ENCODE results near the gene MAP7D3. TPM values are rescaled to one million over a fixed set of nuclear protein-coding genes. Genes with fewer than 3 reads are reported as not detected.
A peak's percentile ranks its signal among the peaks of the same experiment; 100 is the strongest.

MAP7D3 gene
- total RNA-seq, 2 experiments from 2014 or later, result 12.2 to 13.3 TPM

DNA sequence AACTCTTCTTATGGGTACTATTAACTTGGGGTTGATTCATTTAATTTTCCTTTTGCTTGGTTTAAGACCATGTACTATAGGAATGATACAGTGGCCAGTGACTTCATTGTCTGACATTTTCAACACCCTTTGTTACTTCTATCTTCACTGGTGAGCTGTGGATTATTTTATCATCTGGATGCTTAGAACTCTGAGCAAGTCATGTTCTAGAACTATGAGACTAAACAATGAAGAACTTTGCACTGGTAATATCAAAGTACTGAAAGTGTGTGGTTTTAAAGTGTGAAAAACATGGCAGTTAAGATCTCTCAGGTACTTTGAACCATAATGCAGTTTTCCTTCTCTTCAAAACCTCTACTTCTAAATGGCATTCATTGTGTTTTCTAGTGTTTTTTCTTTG lies 47.8 kb downstream of the MAP7D3 start:
- no peak for DNase-seq
- ChIA-PET CTCF (interaction anchor here (1.1 to 8.8 kb wide), 6 partner anchors 15 to 175 kb away, joined by 3 to 46 read pairs (median 6); no protein-coding TSS in a partner anchor), POLR2A (no interaction called here)
- ATAC-seq, result peak; percentile 55
- peaks cover 27% of the 10 kb centered on the region for H3K4me1 Mint-ChIP-seq (ENCODE audit: low read depth)
- no peaks in the 10 kb centered on the region for H3K36me3 Mint-ChIP-seq (ENCODE audit: low read depth)
- H3K4me3 Mint-ChIP-seq, result no peak overlapping the region
- H3K9me3 Mint-ChIP-seq (ENCODE audit: insufficient read depth), result no peaks in the 10 kb centered on the region
- no peaks in the 10 kb centered on the region for H3K27me3 Mint-ChIP-seq (ENCODE audit: low read depth)
- peak overlapping the region; percentile 27 for H3K27ac Mint-ChIP-seq

DNA sequence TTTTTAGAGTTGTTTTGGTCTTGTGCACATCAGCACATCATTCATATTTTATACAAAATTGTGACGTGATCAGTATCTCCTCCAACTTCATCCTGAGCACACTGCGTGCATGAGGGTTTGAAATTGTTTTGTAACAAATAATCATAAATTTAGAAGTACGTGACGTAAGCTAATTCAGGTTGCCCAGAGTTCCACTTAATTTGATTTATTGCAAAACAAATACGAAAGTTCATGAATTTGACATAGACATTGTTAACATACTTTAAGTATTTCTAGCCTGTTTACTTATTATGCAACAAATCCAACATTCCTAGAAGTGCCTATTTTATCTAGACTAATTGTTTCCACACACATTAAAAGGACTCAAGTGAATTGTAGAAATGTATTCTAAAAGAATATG lies 48.3 kb downstream of the MAP7D3 start:
- Mint-ChIP-seq H3K4me1 (ENCODE audit: low read depth) (peaks cover 27% of the 10 kb centered on the region), H3K4me3 (no peak overlapping the region), H3K27me3 (ENCODE audit: low read depth) (no peaks in the 10 kb centered on the region), H3K36me3 (ENCODE audit: low read depth) (no peaks in the 10 kb centered on the region), H3K27ac (no peak overlapping the region), H3K9me3 (ENCODE audit: insufficient read depth) (no peaks in the 10 kb centered on the region)
- DNase-seq, result no peak
- no peak for ATAC-seq
- CTCF ChIA-PET, result interaction anchor here (1.4 to 8.8 kb wide), 5 partner anchors 14 to 175 kb away, joined by 3 to 46 read pairs (median 7); no protein-coding TSS in a partner anchor
- POLR2A ChIA-PET, result no interaction called here

DNA sequence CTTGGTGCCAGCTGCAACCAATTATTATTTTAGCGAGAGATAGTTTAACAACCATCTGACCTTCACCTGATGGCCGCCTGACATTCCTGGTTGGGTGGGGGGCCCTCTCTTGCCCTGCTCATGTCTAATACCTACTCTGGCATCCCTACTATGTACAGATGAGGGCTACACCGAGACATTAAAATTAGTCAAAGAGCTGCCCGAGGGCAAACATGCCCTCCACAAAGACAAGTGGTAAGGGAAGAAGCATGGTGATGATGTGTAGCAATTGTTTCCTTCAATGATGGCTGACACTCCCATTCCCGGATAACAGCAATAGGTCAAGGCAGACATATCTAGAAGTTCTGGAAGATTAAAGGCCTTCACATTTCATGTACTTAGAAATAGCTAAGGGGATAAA lies 49.6 kb downstream of the MAP7D3 start:
- POLR2A ChIA-PET, result no interaction called here
- Mint-ChIP-seq H3K9me3 (ENCODE audit: insufficient read depth) (no peaks in the 10 kb centered on the region), H3K27me3 (ENCODE audit: low read depth) (no peaks in the 10 kb centered on the region), H3K27ac (no peak overlapping the region), H3K4me3 (no peak overlapping the region), H3K4me1 (ENCODE audit: low read depth) (peaks cover 27% of the 10 kb centered on the region), H3K36me3 (ENCODE audit: low read depth) (no peaks in the 10 kb centered on the region)
- CTCF ChIA-PET, result interaction anchor here (2.4 to 8.8 kb wide), 2 partner anchors 36 to 173 kb away, joined by 13 to 46 read pairs; no protein-coding TSS in a partner anchor
- no peak for DNase-seq
- ATAC-seq, result no peak

DNA sequence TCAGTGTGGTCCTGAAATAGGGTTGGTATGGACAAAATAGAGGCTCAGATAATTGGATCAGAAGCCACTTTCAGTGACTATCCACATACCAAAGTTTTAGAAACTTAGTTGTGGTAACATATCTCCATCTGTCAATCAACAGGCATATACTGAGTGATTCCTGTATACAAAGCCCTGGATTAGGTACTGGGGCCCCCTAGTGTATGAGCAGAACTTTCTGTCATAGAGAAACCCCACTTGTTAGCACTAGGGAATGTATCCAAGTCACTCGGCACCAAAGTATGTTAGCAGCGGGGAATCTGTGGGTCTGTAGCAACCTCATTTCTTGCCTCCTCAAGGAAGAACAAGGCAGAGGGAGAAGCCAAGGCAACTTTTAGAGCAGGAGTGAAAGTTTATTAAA lies 50.7 kb downstream of the MAP7D3 start:
- H3K4me3 Mint-ChIP-seq, result no peak overlapping the region
- ATAC-seq (peak; percentile 62), DNase-seq (peak; percentile 42)
- no peaks in the 10 kb centered on the region for H3K27me3 Mint-ChIP-seq (ENCODE audit: low read depth)
- ChIA-PET CTCF (interaction anchor here (1.0 to 8.8 kb wide), 3 partner anchors 37 to 172 kb away, joined by 4 to 46 read pairs (median 7); no protein-coding TSS in a partner anchor), POLR2A (no interaction called here)
- H3K4me1 Mint-ChIP-seq (ENCODE audit: low read depth), result peaks cover 36% of the 10 kb centered on the region
- H3K9me3 Mint-ChIP-seq (ENCODE audit: insufficient read depth), result no peaks in the 10 kb centered on the region
- H3K27ac Mint-ChIP-seq, result no peak overlapping the region
- peaks cover 2% of the 10 kb centered on the region for H3K36me3 Mint-ChIP-seq (ENCODE audit: low read depth)

DNA sequence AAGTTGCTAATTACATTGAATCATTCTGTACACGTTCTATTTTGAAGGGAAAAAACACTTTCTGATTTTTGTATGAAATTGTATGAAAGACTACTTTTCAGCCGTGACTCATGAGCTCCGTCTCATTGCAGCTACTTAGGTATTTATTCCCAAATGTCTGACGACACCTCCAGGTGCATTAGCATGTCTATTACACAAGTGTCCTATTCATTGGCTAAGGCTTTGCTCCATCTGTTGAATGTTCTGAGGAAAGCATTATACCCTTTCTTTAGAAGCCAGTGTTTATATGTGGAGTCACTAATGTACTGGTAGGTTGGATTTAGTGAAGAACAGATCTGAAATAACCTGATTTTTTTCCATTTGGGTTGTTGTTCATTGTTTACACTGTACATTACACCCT lies 51.8 kb downstream of the MAP7D3 start:
- ChIA-PET POLR2A (no interaction called here), CTCF (interaction anchor here (1.0 to 8.8 kb wide), 3 partner anchors 36 to 171 kb away, joined by 4 to 46 read pairs (median 7); no protein-coding TSS in a partner anchor)
- Mint-ChIP-seq H3K4me3 (no peak overlapping the region), H3K27ac (no peak overlapping the region), H3K36me3 (ENCODE audit: low read depth) (peaks cover 2% of the 10 kb centered on the region), H3K9me3 (ENCODE audit: insufficient read depth) (no peaks in the 10 kb centered on the region), H3K4me1 (ENCODE audit: low read depth) (peaks cover 28% of the 10 kb centered on the region), H3K27me3 (ENCODE audit: low read depth) (no peaks in the 10 kb centered on the region)
- no peak for ATAC-seq
- DNase-seq, result no peak

DNA sequence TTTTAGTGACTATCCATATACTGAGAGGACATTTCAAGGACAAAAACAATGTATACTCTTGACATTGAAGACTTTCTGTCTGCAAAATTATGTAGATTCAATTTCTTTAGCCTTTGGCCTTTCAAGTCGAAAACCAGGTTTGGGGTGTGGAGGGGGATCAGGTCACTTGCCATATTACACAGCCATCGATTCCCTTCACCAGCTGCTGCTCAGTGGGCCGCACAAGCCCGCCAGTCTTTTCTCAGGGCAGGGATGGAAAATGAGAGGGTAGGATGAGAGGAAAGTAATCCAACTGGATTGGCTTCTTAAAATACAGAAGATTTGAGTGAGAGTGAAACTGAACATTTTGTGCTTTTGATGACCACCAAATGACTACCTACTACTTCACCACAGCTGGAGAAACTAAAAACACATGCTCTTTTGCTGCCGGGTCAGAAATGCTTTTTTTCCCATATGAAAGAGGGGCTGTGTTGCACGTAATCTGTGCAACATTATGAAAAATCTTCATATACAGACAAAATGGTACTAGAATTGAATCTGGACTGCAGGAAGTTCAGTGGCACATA lies 52.4 kb downstream of the MAP7D3 start:
- H3K9me3 Mint-ChIP-seq (ENCODE audit: insufficient read depth), result no peaks in the 10 kb centered on the region

DNA sequence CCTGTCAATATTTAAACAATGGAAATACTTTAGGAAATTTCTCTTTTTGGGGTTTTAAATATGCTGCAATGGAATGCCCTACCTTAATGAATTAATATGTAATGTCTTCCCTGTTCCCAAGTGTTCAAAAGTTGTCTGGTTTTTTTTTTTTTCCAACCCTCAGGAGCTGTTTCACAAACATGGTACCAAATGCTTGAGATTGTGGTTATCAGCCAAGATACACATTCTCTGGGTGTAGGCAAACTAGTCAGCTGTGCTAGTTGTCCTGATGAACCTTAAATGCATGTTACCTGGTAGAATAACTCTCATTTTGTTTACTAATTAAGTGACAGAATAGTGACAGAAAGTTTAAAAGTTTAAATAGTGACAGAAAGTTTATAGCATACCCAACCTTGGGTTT lies 53.2 kb downstream of the MAP7D3 start:
- POLR2A ChIA-PET, result no interaction called here
- H3K36me3 Mint-ChIP-seq (ENCODE audit: low read depth), result peaks cover 5% of the 10 kb centered on the region
- H3K27me3 Mint-ChIP-seq (ENCODE audit: low read depth), result no peaks in the 10 kb centered on the region
- peaks cover 28% of the 10 kb centered on the region for H3K4me1 Mint-ChIP-seq (ENCODE audit: low read depth)
- CTCF ChIA-PET, result interaction anchor here (0.7 to 8.8 kb wide), 3 partner anchors 11 to 170 kb away, joined by 3 to 46 read pairs (median 7); no protein-coding TSS in a partner anchor
- ATAC-seq (no peak), DNase-seq (no peak)
- H3K9me3 Mint-ChIP-seq (ENCODE audit: insufficient read depth), result no peaks in the 10 kb centered on the region
- H3K27ac Mint-ChIP-seq, result no peak overlapping the region
- no peak overlapping the region for H3K4me3 Mint-ChIP-seq

More for the DNA sequence above, 52.4 kb downstream of the MAP7D3 start:
- POLR2A ChIA-PET, result no interaction called here
- DNase-seq (no peak), ATAC-seq (no peak)
- Mint-ChIP-seq H3K4me1 (ENCODE audit: low read depth) (peaks cover 28% of the 10 kb centered on the region), H3K4me3 (no peak overlapping the region), H3K36me3 (ENCODE audit: low read depth) (peaks cover 2% of the 10 kb centered on the region), H3K27ac (no peak overlapping the region), H3K27me3 (ENCODE audit: low read depth) (no peaks in the 10 kb centered on the region)
- CTCF ChIA-PET, result interaction anchor here (0.6 to 8.8 kb wide), 3 partner anchors 35 to 268 kb away, joined by 3 to 46 read pairs (median 7); no protein-coding TSS in a partner anchor

DNA sequence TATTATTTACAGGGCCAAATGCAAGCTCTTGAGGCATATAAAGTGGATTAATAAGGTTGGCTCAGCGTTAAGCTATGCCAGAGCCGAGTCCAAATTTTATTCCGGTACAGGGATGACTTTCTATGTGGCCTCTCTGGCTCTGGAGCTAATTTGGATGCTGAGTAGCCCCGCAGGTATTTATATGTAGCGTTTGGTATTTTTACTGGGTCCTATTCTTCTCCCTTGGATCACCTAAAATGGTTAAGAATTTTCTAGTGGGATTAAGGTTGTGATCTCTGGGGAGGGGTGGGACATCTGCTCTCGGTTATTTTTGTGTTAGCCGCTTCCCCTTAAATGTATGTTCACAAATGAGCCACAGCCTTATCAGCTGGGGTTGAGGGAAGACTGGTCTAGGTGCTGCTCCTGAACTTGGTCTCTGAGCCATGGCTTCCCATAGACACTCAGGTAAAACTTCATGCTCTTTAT lies 54.5 kb downstream of the MAP7D3 start:
- no peak overlapping the region for H3K4me3 Mint-ChIP-seq
- ATAC-seq, result no peak
- no peaks in the 10 kb centered on the region for H3K9me3 Mint-ChIP-seq (ENCODE audit: insufficient read depth)
- no peak for DNase-seq
- CTCF ChIA-PET, result interaction anchor here (1.8 kb wide), 1 partner anchor 13 kb away, joined by 7 read pairs; no protein-coding TSS in a partner anchor
- POLR2A ChIA-PET, result no interaction called here
- H3K4me1 Mint-ChIP-seq (ENCODE audit: low read depth), result peaks cover 37% of the 10 kb centered on the region
- H3K27ac Mint-ChIP-seq, result no peak overlapping the region
- H3K36me3 Mint-ChIP-seq (ENCODE audit: low read depth), result peaks cover 5% of the 10 kb centered on the region
- H3K27me3 Mint-ChIP-seq (ENCODE audit: low read depth), result no peaks in the 10 kb centered on the region

DNA sequence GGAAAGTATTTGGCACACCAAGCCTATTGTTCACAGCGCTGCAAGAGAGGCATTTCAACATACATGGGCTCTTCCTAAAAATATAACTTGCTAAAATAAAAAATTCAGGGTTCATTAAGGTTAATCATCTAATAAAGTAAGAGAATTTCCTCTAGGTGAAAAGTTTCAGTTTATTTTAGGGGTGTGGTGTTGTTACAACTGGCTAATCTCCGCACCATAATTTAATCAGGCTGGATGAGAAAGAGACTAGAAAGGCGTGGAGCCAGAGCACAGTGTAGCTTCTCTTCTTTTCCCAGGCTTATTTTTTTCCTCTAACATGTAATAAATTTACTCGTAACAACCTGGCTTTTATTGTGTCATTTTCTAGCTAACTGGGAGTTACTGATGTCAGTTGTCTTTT lies 56.0 kb downstream of the MAP7D3 start:
- CTCF ChIA-PET, result interaction anchor here (0.7 to 1.0 kb wide), 2 partner anchors 14 to 167 kb away, joined by 3 read pairs; no protein-coding TSS in a partner anchor
- Mint-ChIP-seq H3K27ac (no peak overlapping the region), H3K27me3 (ENCODE audit: low read depth) (no peaks in the 10 kb centered on the region), H3K4me3 (no peak overlapping the region), H3K4me1 (ENCODE audit: low read depth) (peaks cover 41% of the 10 kb centered on the region), H3K36me3 (ENCODE audit: low read depth) (peaks cover 7% of the 10 kb centered on the region), H3K9me3 (ENCODE audit: insufficient read depth) (no peaks in the 10 kb centered on the region)
- ATAC-seq, result no peak
- no peak for DNase-seq
- POLR2A ChIA-PET, result no interaction called here

DNA sequence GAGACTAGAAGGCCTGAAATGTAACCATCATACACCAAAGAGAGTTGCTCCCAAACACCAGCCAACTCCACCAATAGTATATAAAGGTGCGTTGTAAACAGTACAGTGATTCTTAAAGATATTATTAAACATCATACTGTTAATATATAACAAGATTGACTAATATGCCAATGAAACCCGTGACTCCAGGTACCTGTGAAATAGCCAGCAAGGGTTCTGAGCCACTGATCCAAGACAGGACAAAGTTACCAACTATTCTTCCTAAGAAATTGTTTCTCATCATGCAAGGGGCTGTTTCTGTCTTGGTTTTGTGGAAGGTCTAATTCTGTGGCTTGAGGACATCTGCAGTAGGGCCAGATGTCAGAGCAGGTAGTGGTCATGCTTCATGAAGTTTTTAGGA lies 56.7 kb downstream of the MAP7D3 start:
- Mint-ChIP-seq H3K4me3 (no peak overlapping the region), H3K9me3 (ENCODE audit: insufficient read depth) (no peaks in the 10 kb centered on the region), H3K4me1 (ENCODE audit: low read depth) (peaks cover 41% of the 10 kb centered on the region), H3K27me3 (ENCODE audit: low read depth) (no peaks in the 10 kb centered on the region), H3K36me3 (ENCODE audit: low read depth) (peaks cover 7% of the 10 kb centered on the region), H3K27ac (no peak overlapping the region)
- no peak for DNase-seq
- ChIA-PET CTCF (interaction anchor here (0.7 kb wide), 1 partner anchor 166 kb away, joined by 3 read pairs; no protein-coding TSS in a partner anchor), POLR2A (no interaction called here)
- ATAC-seq, result no peak

DNA sequence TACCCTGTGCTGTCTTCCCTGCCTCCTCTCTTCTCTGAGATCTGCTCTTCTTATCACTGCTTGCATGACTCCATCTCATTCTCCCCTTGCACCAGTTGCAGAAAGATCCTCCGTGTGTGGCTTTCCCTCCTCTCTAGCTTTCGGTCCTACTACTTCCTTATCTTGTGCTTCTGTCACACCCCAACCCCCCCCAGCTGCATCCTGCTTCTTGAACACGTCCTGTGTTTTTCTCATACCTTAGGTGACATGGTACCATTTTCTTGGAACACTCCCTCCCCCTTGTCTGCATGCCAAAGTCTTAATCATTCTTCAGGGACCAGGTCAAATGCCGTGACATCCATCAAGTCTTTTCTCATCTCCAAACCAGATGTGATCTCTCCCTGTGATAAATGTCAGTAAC lies 57.4 kb downstream of the MAP7D3 start:
- ATAC-seq (peak; percentile 30), DNase-seq (peak; percentile 27)
- peaks cover 7% of the 10 kb centered on the region for H3K36me3 Mint-ChIP-seq (ENCODE audit: low read depth)
- H3K4me1 Mint-ChIP-seq (ENCODE audit: low read depth), result peaks cover 41% of the 10 kb centered on the region
- H3K9me3 Mint-ChIP-seq (ENCODE audit: insufficient read depth), result no peaks in the 10 kb centered on the region
- H3K4me3 Mint-ChIP-seq, result peak overlapping the region; percentile 62
- no peaks in the 10 kb centered on the region for H3K27me3 Mint-ChIP-seq (ENCODE audit: low read depth)
- peak overlapping the region; percentile 80 for H3K27ac Mint-ChIP-seq
- CTCF ChIA-PET, result no interaction called here
- POLR2A ChIA-PET, result no interaction called here

DNA sequence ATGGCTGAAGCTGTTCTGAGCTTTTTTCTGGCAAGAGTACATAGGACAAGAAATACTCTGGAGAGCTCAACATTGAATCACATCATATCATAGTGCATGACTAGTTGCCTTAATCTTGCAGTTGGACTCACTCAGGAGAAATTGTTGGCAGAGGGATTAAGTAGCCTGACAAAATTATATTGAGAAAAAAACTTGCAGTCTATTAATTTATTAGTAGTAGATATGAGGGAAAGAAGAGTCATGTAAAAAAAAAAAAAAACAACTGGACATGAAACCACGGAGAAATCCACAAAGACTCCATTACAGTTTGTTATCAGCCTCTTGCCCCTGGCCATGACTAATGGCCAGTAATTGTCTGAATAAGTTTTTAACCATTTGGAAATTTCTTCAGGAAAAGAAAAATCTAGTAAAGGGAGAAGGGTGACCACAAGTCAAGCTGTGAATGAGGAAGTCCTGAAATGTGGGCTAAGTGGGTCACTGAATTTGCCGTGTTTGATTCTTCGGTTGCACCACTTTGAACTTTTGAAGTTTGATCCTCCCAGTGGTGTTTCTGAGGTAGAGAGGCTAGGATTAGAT lies 58.3 kb downstream of the MAP7D3 start:
- ChIA-PET POLR2A (no interaction called here), CTCF (no interaction called here)
- Mint-ChIP-seq H3K27ac (peak overlapping the region; percentile 80), H3K4me1 (ENCODE audit: low read depth) (peaks cover 41% of the 10 kb centered on the region), H3K4me3 (peak overlapping the region; percentile 62), H3K27me3 (ENCODE audit: low read depth) (no peaks in the 10 kb centered on the region), H3K9me3 (ENCODE audit: insufficient read depth) (no peaks in the 10 kb centered on the region), H3K36me3 (ENCODE audit: low read depth) (peaks cover 7% of the 10 kb centered on the region)
- no peak for DNase-seq
- no peak for ATAC-seq

Measured in activated CD8-positive, alpha-beta T cell treated with anti-CD3 and anti-CD28 coated beads, Interleukin-2, amount 10 ng/mL, durations not matched to agents 7 days and 5 days (primary cell).